Measurements from ENCODE around the gene PTTG1. TPM values are rescaled to one million over a fixed set of nuclear protein-coding genes. Genes with fewer than 3 reads are reported as not detected.

Gene PTTG1
- total and polyA plus RNA-seq, 2 of the 8 experiments (the other 6 are each of a cell fraction or from before 2014, with no cell fraction given), result 240 to 478 TPM

- Histone ChIP-seq H3K4me1 (replicated peaks in 1 of 4; ENCODE audit: control insufficient read depth in 3 of 4, insufficient read depth in 4 of 4, low read length in 3 of 4) (no peaks in the 10 kb centered on the region), H2BK5ac (ENCODE audit: low read depth, low read length) (no peak overlapping the region), H2AK5ac (ENCODE audit: low read depth, low read length) (no peak overlapping the region), H2AFZ (ENCODE audit: low read length) (no peak overlapping the region), H3K27ac (ENCODE audit: low read depth, low read length) (no peak overlapping the region), H3K4me2 (ENCODE audit: insufficient read depth in 1 of 2, low read depth in 2 of 2, low read length in 2 of 2) (no peak overlapping the region), H3K4ac (replicated peaks; ENCODE audit: insufficient read length, low read depth, low read length) (no peak overlapping the region), H3K23me2 (ENCODE audit: low read depth, low read length) (no peaks in the 10 kb centered on the region), H4K20me1 (replicated peaks in 1 of 2; ENCODE audit: control insufficient read depth in 1 of 2, insufficient read depth in 2 of 2, low read length in 2 of 2) (no peaks in the 10 kb centered on the region), H3K18ac (ENCODE audit: extremely low read depth, low read length) (no peak overlapping the region), H3K36me3 (ENCODE audit: control insufficient read depth in 2 of 4, insufficient read depth in 4 of 4, low read length in 3 of 4) (no peaks in the 10 kb centered on the region), H3K14ac (ENCODE audit: insufficient read length) (no peak overlapping the region), H3K9ac (replicated peaks in 1 of 4; ENCODE audit: extremely low read depth in 1 of 4, low read depth in 3 of 4, low read length in 3 of 4) (no peak overlapping the region), H2BK12ac (ENCODE audit: low read depth, low read length) (no peak overlapping the region), H4K8ac (ENCODE audit: extremely low read depth, insufficient read depth, low read length) (no peak overlapping the region), H3K4me3 (ENCODE audit: extremely low read depth in 1 of 4, insufficient read depth in 2 of 4, low read depth in 3 of 4, low read length in 4 of 4) (no peak overlapping the region), H3K79me1 (ENCODE audit: low read depth, low read length) (no peaks in the 10 kb centered on the region), H2BK120ac (replicated peaks; ENCODE audit: low read depth, low read length) (no peak overlapping the region), H3K56ac (replicated peaks; ENCODE audit: insufficient read length, low read depth, low read length) (no peak overlapping the region), H4K5ac (ENCODE audit: insufficient read length, low read depth, low read length) (no peak overlapping the region), H4K91ac (replicated peaks; ENCODE audit: insufficient read length, low read length) (no peak overlapping the region), H3K79me2 (ENCODE audit: control insufficient read depth in 1 of 2, insufficient read depth in 2 of 2, low read length in 2 of 2) (no peaks in the 10 kb centered on the region), H3K23ac (ENCODE audit: insufficient read length) (no peak overlapping the region), H2BK15ac (ENCODE audit: low read length) (no peak overlapping the region), H3K27me3 (replicated peaks in 1 of 4; ENCODE audit: control insufficient read depth in 3 of 4, extremely low read depth in 1 of 4, insufficient read depth in 3 of 4, low read length in 3 of 4) (no peaks in the 10 kb centered on the region), H2BK20ac (ENCODE audit: low read length) (no peak overlapping the region), H3K9me3 (ENCODE audit: insufficient read depth in 2 of 2, low read depth in 1 of 2, low read length in 1 of 2) (0 out of 4 replicates have a peak, but pooled peaks cover 0 to 3% of the 10 kb centered on the region in 2 experiments)
- DNase-seq (ENCODE audit: low read depth in 1 of 2, low spot score in 2 of 2) (no peak), FAIRE-seq (no peak)
- POLR2A ChIA-PET (ENCODE audit: partially characterized antibody), result no interaction called here
- CTCF ChIA-PET (ENCODE audit: partially characterized antibody), result no interaction called here
- TF ChIP-seq SIN3A (conservative IDR thresholded peaks at IDR 0.05 in 1 of 2, IDR thresholded peaks at IDR 0.05 in 1 of 2; ENCODE audit: low read depth in 1 of 2, low read length in 2 of 2) (no peak), CEBPB (IDR thresholded peaks at IDR 0.05; ENCODE audit: low read depth, low read length) (no peak), ASH2L (IDR thresholded peaks at IDR 0.05; ENCODE audit: low read length) (no peak), JUND (IDR thresholded peaks at IDR 0.05; ENCODE audit: low read length) (no peak), EP300 (IDR thresholded peaks at IDR 0.05; ENCODE audit: borderline replicate concordance in 1 of 2, low read depth in 2 of 2, low read length in 2 of 2) (no peak), BRCA1 (IDR thresholded peaks at IDR 0.05; ENCODE audit: low read depth, low read length) (no peak), PHF8 (conservative IDR thresholded peaks at IDR 0.05; ENCODE audit: low read depth, low read length) (no peak), JUN (IDR thresholded peaks at IDR 0.05; ENCODE audit: low read depth, low read length) (no peak), SIRT6 (IDR thresholded peaks at IDR 0.05; ENCODE audit: low read length) (no peak), MAX (IDR thresholded peaks at IDR 0.05) (no peak), KDM4A (IDR thresholded peaks at IDR 0.05; ENCODE audit: low read depth, low read length, severe bottlenecking) (no peak), SRF (IDR thresholded peaks at IDR 0.05; ENCODE audit: low read depth, low read length) (no peak), ATF2 (IDR thresholded peaks at IDR 0.05; ENCODE audit: low read length) (no peak), SAP30 (IDR thresholded peaks at IDR 0.05; ENCODE audit: insufficient read depth, insufficient replicate concordance, low read length) (no peak)
These were observed 24.1 kb downstream of the PTTG1 start for GRCh38 chr5:160445751-160446150.
